HepG2 (cell line): ENCODE measurements around the gene SYS1. TPM values are rescaled to one million over a fixed set of nuclear protein-coding genes. Genes with fewer than 3 reads are reported as not detected.

Experiments used
- AKAP8 ChIP-seq: sonication (generic); formaldehyde crosslinking; IDR thresholded peaks from 2 replicates; pipeline ENCODE4 v1.5.1; 2020; ENCODE audit warnings: mild to moderate bottlenecking, missing genetic modification reagents
- CBX5 ChIP-seq: sonication (generic); formaldehyde crosslinking; IDR thresholded peaks from 2 replicates; pipeline ENCODE4 v1.4.0; 2020; ENCODE audit warnings: missing genetic modification reagents, borderline replicate concordance
- CREM ChIP-seq, 2 experiments: sonication (generic) in 1 of 2; formaldehyde crosslinking in 1 of 2; IDR thresholded peaks; 2 replicates each; pipeline versions ENCODE4 v1.4.0 to v1.6.1; 2016 to 2020; ENCODE audit warnings: antibody characterized with exemption in 1 of 2, mild to moderate bottlenecking in 1 of 2, missing genetic modification reagents in 1 of 2
- ELK4 ChIP-seq: sonication (generic); formaldehyde crosslinking; IDR thresholded peaks from 2 replicates; pipeline ENCODE4 v1.9.0; 2021; ENCODE audit warnings: missing genetic modification reagents, borderline replicate concordance
- MATR3 ChIP-seq: sonication (generic); formaldehyde crosslinking; IDR thresholded peaks from 2 replicates; pipeline ENCODE4 v1.4.0; 2020; ENCODE audit warnings: missing genetic modification reagents
- MTA3 ChIP-seq: sonication (generic); formaldehyde crosslinking; IDR thresholded peaks from 2 replicates; pipeline ENCODE4 v1.4.0; 2020; ENCODE audit warnings: missing genetic modification reagents
- MYC ChIP-seq: sonication (generic); formaldehyde crosslinking; IDR thresholded peaks from 2 replicates; pipeline ENCODE4 v1.9.0; 2021; ENCODE audit warnings: missing genetic modification reagents, borderline replicate concordance
- NR2F6 ChIP-seq, 2 experiments: IDR thresholded peaks; 2 replicates each; pipeline ENCODE4 v1.6.1; 2016; ENCODE audit warnings: antibody characterized with exemption in 1 of 2, mild to moderate bottlenecking in 1 of 2
- PAX8 ChIP-seq: sonication (generic); formaldehyde crosslinking; IDR thresholded peaks from 2 replicates; pipeline ENCODE4 v1.8.0; 2022; ENCODE audit warnings: mild to moderate bottlenecking, missing genetic modification reagents, borderline replicate concordance
- PHF21A ChIP-seq: sonication (generic); formaldehyde crosslinking; IDR thresholded peaks from 2 replicates; pipeline ENCODE4 v1.5.0; 2020; ENCODE audit warnings: mild to moderate bottlenecking, missing genetic modification reagents
- POLR2AphosphoS2 ChIP-seq: IDR thresholded peaks from 2 replicates; pipeline ENCODE4 v1.6.1; 2011; ENCODE audit warnings: low read depth, low read length, improper control_type of control experiment
- RAD21 ChIP-seq: fragments of 450-650 bp; formaldehyde crosslinking; IDR thresholded peaks from 2 replicates; pipeline ENCODE4 v1.5.0; 2020; ENCODE audit warnings: mild to moderate bottlenecking
- RCOR2 ChIP-seq: IDR thresholded peaks from 2 replicates; pipeline ENCODE4 v1.6.1; 2016; ENCODE audit warnings: missing biosample characterization, missing genetic modification reagents
- SMC3 ChIP-seq: IDR thresholded peaks from 2 replicates; pipeline ENCODE4 v1.6.1; 2011; ENCODE audit warnings: low read length, improper control_type of control experiment
- SNAI1 ChIP-seq: sonication (generic); formaldehyde crosslinking; IDR thresholded peaks from 2 replicates; pipeline ENCODE4 v1.5.0; 2020; ENCODE audit warnings: mild to moderate bottlenecking, missing genetic modification reagents, borderline replicate concordance
- STAG1 ChIP-seq: sonication (generic); formaldehyde crosslinking; IDR thresholded peaks from 2 replicates; pipeline ENCODE4 v1.4.0; 2020; ENCODE audit warnings: missing genetic modification reagents
- SYNCRIP ChIP-seq: fragments of 200-400 bp; formaldehyde crosslinking; IDR thresholded peaks from 2 replicates; pipeline ENCODE4 v1.6.1; 2018; ENCODE audit warnings: mild to moderate bottlenecking, low read depth, low read length; ENCODE audit not compliant: insufficient read depth
- TOE1 ChIP-seq: sonication (generic); formaldehyde crosslinking; IDR thresholded peaks from 2 replicates; pipeline ENCODE4 v1.4.0; 2020; ENCODE audit warnings: mild to moderate bottlenecking, missing genetic modification reagents
- XBP1 ChIP-seq: sonication (generic); formaldehyde crosslinking; IDR thresholded peaks from 2 replicates; pipeline ENCODE4 v1.5.0; 2020; ENCODE audit warnings: missing genetic modification reagents
- ZBTB46 ChIP-seq: sonication (generic); formaldehyde crosslinking; IDR thresholded peaks from 2 replicates; pipeline ENCODE4 v1.4.0; 2020; ENCODE audit warnings: mild to moderate bottlenecking, missing genetic modification reagents, borderline replicate concordance
- ZFYVE20 ChIP-seq: sonication (generic); formaldehyde crosslinking; IDR thresholded peaks from 2 replicates; pipeline ENCODE4 v1.8.0; 2023; ENCODE audit warnings: low read depth, mild to moderate bottlenecking, moderate library complexity, missing genetic modification reagents, borderline replicate concordance
- ZNF230 ChIP-seq: sonication (generic); formaldehyde crosslinking; IDR thresholded peaks from 2 replicates; pipeline ENCODE4 v1.4.0; 2020; ENCODE audit warnings: mild to moderate bottlenecking, missing genetic modification reagents
- ZNF275 ChIP-seq: sonication (generic); formaldehyde crosslinking; IDR thresholded peaks from 2 replicates; pipeline ENCODE4 v1.8.0; 2022; ENCODE audit warnings: missing genetic modification reagents, mild to moderate bottlenecking, inconsistent platforms, borderline replicate concordance
- ZNF430 ChIP-seq: sonication (generic); formaldehyde crosslinking; IDR thresholded peaks from 2 replicates; pipeline ENCODE4 v1.9.0; 2021; ENCODE audit warnings: mild to moderate bottlenecking, missing genetic modification reagents
- ZNF446 ChIP-seq: sonication (generic); formaldehyde crosslinking; IDR thresholded peaks from 2 replicates; pipeline ENCODE4 v1.5.0; 2020; ENCODE audit warnings: mild to moderate bottlenecking, missing genetic modification reagents
- ZNF546 ChIP-seq: sonication (generic); formaldehyde crosslinking; conservative IDR thresholded peaks from 2 replicates; pipeline ENCODE4 v1.8.1; 2023; ENCODE audit warnings: mild to moderate bottlenecking, missing genetic modification reagents
- ZNF776 ChIP-seq: sonication (generic); formaldehyde crosslinking; IDR thresholded peaks from 2 replicates; pipeline ENCODE4 v1.4.0; 2020; ENCODE audit warnings: mild to moderate bottlenecking, missing genetic modification reagents
- polyA plus RNA-seq, 8 experiments: library from polyadenylated mRNA; depleted of rRNA in 3 of 8; stranded (reverse) in 7 of 8; unstranded in 1 of 8; fragments of >200 nt; fragmentation: Illumina TruSeq in 4 of 8; extraction: Trizol in 4 of 8; gene quantifications; 2 replicates each; pipeline versions ENCODE4 v1.2.1 to v1.2.3, GENCODE V29; 2011 to 2016; ENCODE audit warnings: low read depth in 4 of 8, missing spikeins in 1 of 8, mixed read lengths in 1 of 8; ENCODE audit not compliant: insufficient read depth in 1 of 8
- total RNA-seq, 5 experiments: library from RNA; depleted of rRNA; stranded (reverse); fragments of >200 nt; fragmentation: Illumina TruSeq; extraction: Trizol; gene quantifications; 2 replicates each; pipeline ENCODE4 v1.2.3, GENCODE V29; 2016; ENCODE audit warnings: low read depth in 1 of 5

Gene SYS1
- total and polyA plus RNA-seq, 2 of the 13 experiments (the other 11 are each of a cell fraction or from before 2014, with no cell fraction given) = 38.3 to 65.6 TPM

GRCh38 chr20:45358282-45359068 is 4.5 kb upstream of the SYS1 start (continued):
- no peak for TF ChIP-seq SMC3
- TF ChIP-seq MTA3 (CRISPR knock-in tag) = no peak
- TF ChIP-seq RAD21 (CRISPR knock-in tag) = no peak
- TF ChIP-seq CREM (IDR thresholded peaks at IDR 0.05) = no peak
- TF ChIP-seq CREM (CRISPR knock-in tag; IDR thresholded peaks at IDR 0.05) = no peak
- no peak for TF ChIP-seq ZNF546 (CRISPR knock-in tag)
- TF ChIP-seq CBX5 (CRISPR knock-in tag) = no peak
- TF ChIP-seq ZBTB46 (CRISPR knock-in tag) = no peak
- no peak for TF ChIP-seq ELK4 (CRISPR knock-in tag)
- TF ChIP-seq PAX8 (CRISPR knock-in tag) = no peak
- 0 out of 2 replicates have a peak, but pooled peaks have one; percentile 4 for TF ChIP-seq ZNF446
- no peak for TF ChIP-seq POLR2AphosphoS2
- 0 out of 2 replicates have a peak, but pooled peaks have one; percentile 2 for TF ChIP-seq NR2F6 (IDR thresholded peaks at IDR 0.05)
- TF ChIP-seq NR2F6 (CRISPR knock-in tag; IDR thresholded peaks at IDR 0.05) = 0 out of 2 replicates have a peak, but pooled peaks have one; percentile 28
- 0 out of 2 replicates have a peak, but pooled peaks have one; percentile 25 for TF ChIP-seq SNAI1 (CRISPR knock-in tag)
- no peak for TF ChIP-seq TOE1 (CRISPR knock-in tag)
- no peak; the same call in 1 of the 2 replicates for TF ChIP-seq ZNF275 (CRISPR knock-in tag)
- TF ChIP-seq PHF21A (CRISPR knock-in tag) = no peak
- no peak for TF ChIP-seq STAG1 (CRISPR knock-in tag)
- peak; percentile 62; the same call in 1 of the 2 replicates for TF ChIP-seq RCOR2 (CRISPR knock-in tag)
- TF ChIP-seq MYC (CRISPR knock-in tag) = peak; percentile 78
- TF ChIP-seq ZNF776 (CRISPR knock-in tag) = no peak; the same call in 1 of the 2 replicates
- TF ChIP-seq ZNF430 (CRISPR knock-in tag) = peak; percentile 12; the same call in 1 of the 2 replicates
- TF ChIP-seq MATR3 (CRISPR knock-in tag) = no peak
- no peak for TF ChIP-seq AKAP8 (CRISPR knock-in tag)
- no peak for TF ChIP-seq ZFYVE20 (CRISPR knock-in tag)
- no peak for TF ChIP-seq XBP1 (CRISPR knock-in tag)
- TF ChIP-seq ZNF230 (CRISPR knock-in tag) = no peak; the same call in 1 of the 2 replicates
- TF ChIP-seq SYNCRIP = no peak
